CD4-positive, alpha-beta T cell treated with Interferon gamma for 1 hour (primary cell): Measurements from ENCODE around the gene SLC11A1.

Experiments used
- DNase-seq: peaks from one replicate; pipeline ENCODE4 v3.0.0-alpha.2; 2020

Gene SLC11A1

GRCh38 chr2:218437969-218438368, 55.9 kb downstream of the SLC11A1 start:
- no peak for DNase-seq

DNA sequence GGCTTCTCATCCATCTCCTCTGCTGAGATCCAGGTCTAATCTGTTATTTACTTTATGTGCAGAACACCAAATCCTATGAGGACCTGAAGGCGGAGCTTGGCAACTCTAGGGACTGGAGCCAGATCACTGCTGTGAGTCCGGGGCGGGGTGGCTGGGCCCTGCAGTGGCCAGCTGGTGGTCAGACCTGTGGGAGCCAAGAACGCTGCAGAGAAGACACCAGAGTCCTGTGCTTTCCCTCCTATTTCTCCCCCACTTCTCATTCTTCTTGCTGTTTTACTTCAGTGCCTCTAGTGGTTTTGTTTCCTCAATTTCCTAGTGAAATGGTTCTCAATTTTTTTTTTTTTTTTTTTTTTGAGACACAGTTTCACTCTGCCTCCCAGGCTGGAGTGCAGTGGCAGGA, 56.5 kb downstream of the SLC11A1 start:
- DNase-seq: no peak

- no peak for DNase-seq
Measured at GRCh38 chr2:218444692-218445357, 62.8 kb downstream of the SLC11A1 start.

GRCh38 chr2:218445602-218446001, 63.5 kb downstream of the SLC11A1 start:
- no peak for DNase-seq
